ENCODE results near the gene CCNQ. TPM values are rescaled to one million over a fixed set of nuclear protein-coding genes. Genes with fewer than 3 reads are reported as not detected.

The CCNQ gene
- total and polyA plus RNA-seq, 2 donors (not counting 3 experiments of a cell fraction or from before 2014, with no cell fraction given), result 21.3 to 37.0 TPM

DNA sequence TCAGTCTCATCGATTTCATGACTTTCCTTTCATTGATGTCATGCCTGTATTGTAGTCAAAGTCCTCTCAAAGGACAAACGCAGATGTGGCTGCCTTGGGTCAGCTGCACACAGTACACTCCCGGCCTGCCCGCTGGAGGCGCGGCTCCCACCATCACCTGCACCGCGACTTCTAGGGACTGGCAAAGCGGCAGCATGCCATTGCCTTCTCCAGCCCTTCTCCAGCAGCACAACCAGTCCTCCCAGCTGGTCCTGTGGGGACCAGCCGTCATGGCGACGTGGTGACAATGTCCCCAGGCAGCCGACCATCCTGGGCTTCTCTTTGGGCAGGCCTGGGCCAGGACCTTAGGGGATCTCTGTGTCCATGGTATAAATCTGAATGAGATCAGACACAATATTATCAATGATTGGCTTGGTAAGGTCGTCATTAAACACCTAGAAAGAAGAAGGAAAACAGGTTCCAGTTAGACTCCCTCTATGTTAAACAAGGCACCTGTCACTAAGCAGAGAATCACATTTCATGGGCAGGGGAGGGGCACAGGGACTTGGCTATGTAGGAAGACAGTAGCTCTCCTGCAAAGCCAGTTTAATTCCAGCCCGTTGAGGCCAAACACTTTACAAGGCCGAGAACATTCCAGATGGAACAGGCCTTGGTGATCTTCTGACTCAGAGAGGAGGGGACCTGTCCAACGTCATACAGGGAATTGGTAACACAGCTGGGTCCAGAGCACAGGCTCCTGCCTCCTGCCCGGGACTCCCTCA is 10.7 kb downstream of the CCNQ start:
- H3K36me3 ChIP-seq (ENCODE audit: control insufficient read depth in 2 of 2, extremely low read depth in 1 of 2, insufficient read depth in 2 of 2, low read length in 2 of 2), result peaks cover 0 to 11% of the 10 kb centered on the region in 2 experiments
- no TSS peak for BruUV-seq (replicated peaks)
- dilution Hi-C loops (cut with MboI; ENCODE audit: extremely low pct_ligation_motif_present, low sequenced_read_pairs), result no loop called here
- no peak overlapping the region for H3K4me3 ChIP-seq (replicated peaks in 1 of 3; ENCODE audit: insufficient read depth in 1 of 3, low read depth in 1 of 3, low read length in 3 of 3)
- DNase-seq (ENCODE audit: low read depth, low spot score) (no peak), FAIRE-seq (no peak)
- H3K9me1 ChIP-seq (replicated peaks; ENCODE audit: control insufficient read depth, extremely low read depth, insufficient read depth, low read length), result no peaks in the 10 kb centered on the region
- CTCF ChIA-PET, result no interaction called here
- H3K4me2 ChIP-seq (ENCODE audit: insufficient read depth, low read length), result no peak overlapping the region
- no peak overlapping the region for H3K9ac ChIP-seq (replicated peaks; ENCODE audit: extremely low read depth, insufficient read depth, low read length)
- TF ChIP-seq MYC (IDR thresholded peaks at IDR 0.05; ENCODE audit: low read depth, low read length) (no peak), POLR2A (IDR thresholded peaks at IDR 0.05; ENCODE audit: low read depth, low read length) (no peak), FOS (IDR thresholded peaks at IDR 0.05; ENCODE audit: borderline replicate concordance, insufficient read depth, low read length) (no peak), POLR2AphosphoS5 (IDR thresholded peaks at IDR 0.05; ENCODE audit: insufficient read depth, low read depth, low read length) (no peak), JUN (IDR thresholded peaks at IDR 0.05; ENCODE audit: borderline replicate concordance, insufficient read depth, insufficient read length, low read depth) (no peak), EZH2 (IDR thresholded peaks at IDR 0.05; ENCODE audit: borderline replicate concordance, low read depth, low read length, severe bottlenecking) (no peak), GATA2 (IDR thresholded peaks at IDR 0.05; ENCODE audit: insufficient read depth, insufficient read length, low read depth, low read length) (no peak)
- TF ChIP-seq, protein P1, sequence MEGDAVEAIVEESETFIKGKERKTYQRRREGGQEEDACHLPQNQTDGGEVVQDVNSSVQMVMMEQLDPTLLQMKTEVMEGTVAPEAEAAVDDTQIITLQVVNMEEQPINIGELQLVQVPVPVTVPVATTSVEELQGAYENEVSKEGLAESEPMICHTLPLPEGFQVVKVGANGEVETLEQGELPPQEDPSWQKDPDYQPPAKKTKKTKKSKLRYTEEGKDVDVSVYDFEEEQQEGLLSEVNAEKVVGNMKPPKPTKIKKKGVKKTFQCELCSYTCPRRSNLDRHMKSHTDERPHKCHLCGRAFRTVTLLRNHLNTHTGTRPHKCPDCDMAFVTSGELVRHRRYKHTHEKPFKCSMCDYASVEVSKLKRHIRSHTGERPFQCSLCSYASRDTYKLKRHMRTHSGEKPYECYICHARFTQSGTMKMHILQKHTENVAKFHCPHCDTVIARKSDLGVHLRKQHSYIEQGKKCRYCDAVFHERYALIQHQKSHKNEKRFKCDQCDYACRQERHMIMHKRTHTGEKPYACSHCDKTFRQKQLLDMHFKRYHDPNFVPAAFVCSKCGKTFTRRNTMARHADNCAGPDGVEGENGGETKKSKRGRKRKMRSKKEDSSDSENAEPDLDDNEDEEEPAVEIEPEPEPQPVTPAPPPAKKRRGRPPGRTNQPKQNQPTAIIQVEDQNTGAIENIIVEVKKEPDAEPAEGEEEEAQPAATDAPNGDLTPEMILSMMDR (IDR thresholded peaks at IDR 0.05; ENCODE audit: extremely low read depth in 1 of 2, insufficient read depth in 1 of 2, low read depth in 1 of 2, low read length in 2 of 2), result no peak
- TF ChIP-seq, protein P2, sequence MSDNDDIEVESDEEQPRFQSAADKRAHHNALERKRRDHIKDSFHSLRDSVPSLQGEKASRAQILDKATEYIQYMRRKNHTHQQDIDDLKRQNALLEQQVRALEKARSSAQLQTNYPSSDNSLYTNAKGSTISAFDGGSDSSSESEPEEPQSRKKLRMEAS (IDR thresholded peaks at IDR 0.05; ENCODE audit: insufficient read depth, insufficient read length), result no peak
- intact Hi-C loops (cut with micrococcal nuclease), result no loop called here
- POLR2A ChIA-PET, result no interaction called here
- no peaks in the 10 kb centered on the region for H3K9me3 ChIP-seq (replicated peaks; ENCODE audit: control insufficient read depth, insufficient read depth, low read length)
- H3K27me3 ChIP-seq (ENCODE audit: control insufficient read depth in 2 of 2, insufficient read depth in 2 of 2, low read length in 2 of 2), result no peaks in the 10 kb centered on the region
- no peaks in the 10 kb centered on the region for H4K20me1 ChIP-seq (replicated peaks; ENCODE audit: control insufficient read depth, extremely low read depth, insufficient read depth, low read length)
- H3K27ac ChIP-seq (ENCODE audit: insufficient read depth, low read depth, low read length), result no peak overlapping the region
- no peaks in the 10 kb centered on the region for H3K4me1 ChIP-seq (ENCODE audit: control insufficient read depth, extremely low read depth, insufficient read depth, low read length)
- no peaks in the 10 kb centered on the region for H3K79me2 ChIP-seq (ENCODE audit: control insufficient read depth, insufficient read depth, low read length)
- no peak overlapping the region for H2AFZ ChIP-seq (ENCODE audit: low read depth, low read length)
